Ovary (tissue), 9 donors: ENCODE data around the gene ATP4B. TPM values are rescaled to one million over a fixed set of nuclear protein-coding genes. Genes with fewer than 3 reads are reported as not detected.

Source experiments
- DNase-seq, 5 donors: peaks; one replicate each; pipeline ENCODE4 v3.0.0-alpha.2; 2019 to 2020
- H3K27ac ChIP-seq, 2 donors: fragments of 200-600 bp; one replicate each; pipeline versions ENCODE4 v1.5.1 to v1.8.0; 2019 to 2022
- H3K27me3 ChIP-seq: fragments of 200-600 bp; one replicate; pipeline ENCODE4 v1.8.0; 2022
- H3K36me3 ChIP-seq: fragments of 200-600 bp; sonication (generic); one replicate; pipeline ENCODE4 v1.5.1; 2019
- H3K4me1 ChIP-seq: one replicate; pipeline ENCODE4 v1.8.1; 2013; ENCODE audit warnings: mild to moderate bottlenecking, moderate library complexity; ENCODE audit not compliant: insufficient read depth
- H3K4me3 ChIP-seq: fragments of 200-600 bp; sonication (generic); one replicate; pipeline ENCODE4 v1.5.1; 2017
- H3K9me3 ChIP-seq, 2 donors: fragments of 200-600 bp in 1 of 2; sonication (generic) in 1 of 2; one replicate each; pipeline versions ENCODE4 v1.5.1 to v1.8.1; 2013 to 2019; ENCODE audit warnings: mild to moderate bottlenecking in 1 of 2, moderate library complexity in 1 of 2
- CTCF ChIP-seq, 3 donors: fragments of 450-650 bp in 2 of 3; fragments of 200-600 bp in 1 of 3; IDR thresholded peaks; one replicate each; pipeline versions ENCODE4 v1.5.1 to v1.8.0; 2016 to 2022; ENCODE audit warnings: antibody characterized with exemption in 3 of 3, mild to moderate bottlenecking in 1 of 3
- EP300 ChIP-seq: sonication (generic); formaldehyde crosslinking; IDR thresholded peaks from one replicate; pipeline ENCODE4 v1.6.1; 2017; ENCODE audit warnings: antibody characterized with exemption
- POLR2A ChIP-seq: fragments of 450-650 bp; IDR thresholded peaks from one replicate; pipeline ENCODE4 v1.6.1; 2017; ENCODE audit warnings: antibody characterized with exemption, mild to moderate bottlenecking, moderate library complexity
- WGBS, 3 donors: extraction: QIAGEN DNeasy Blood & Tissue Kit in 1 of 3; methylation state at CpG; one replicate each; pipeline versions ENCODE4 v1.1.5 to v1.1.7; 2013 to 2017; 5-methylcytosine and 5-hydroxymethylcytosine counted together
- intact Hi-C, 4 donors: fragments of 100-400 bp; cut with DNase I; formaldehyde crosslinking; loops; one replicate each; pipeline versions ENCODE4 v1.11.0 to v1.15.1; 2022 to 2023
- polyA plus RNA-seq, 2 donors: library from polyadenylated mRNA; stranded (reverse); fragments of 200-250 nt in 1 of 2; fragments of 350-450 nt in 1 of 2; fragmentation: Illumina TruSeq in 1 of 2; extraction: RNeasy Lipid Tissue Mini Kit (QIAGEN cat#74804) in 1 of 2; gene quantifications; one replicate each; pipeline ENCODE4 v1.2.3, GENCODE V29; 2013 to 2014
- total RNA-seq, 7 donors: library from RNA; depleted of rRNA in 2 of 7; stranded (reverse); fragments of >200 nt in 2 of 7; fragmentation: NEBNext Ultra II Directional in 3 of 7; extraction: Animal tissue kit (Norgen Biotek cat#: 25700) in 3 of 7; gene quantifications; one replicate each; pipeline versions ENCODE4 v1.1.0 to v1.2.4, GENCODE V29; 2016 to 2023
- donor health status: DM: no; HTN: no; CAD: no; lungs with moderate emphysema.
- donor health status: DM: no; HTN: no; CAD: no.
- donor health status: Bipolar disorder and iron deficiency.
- donor health status: DM: yes; HTN: yes; CAD: no.
- donor health status: DM: no; HTN: no; CAD: no.
- donor health status: DM: yes; HTN: yes; CAD: no.

ATP4B gene
- total and polyA plus RNA-seq, 9 donors: 0.28 TPM; not detected in 8

- H3K27me3 ChIP-seq: no peaks in the 10 kb centered on the region
- 92 to 94% (median 93%) methylated on average over 13 of the region's 13 CpGs for WGBS, 3 donors
- no peaks in the 10 kb centered on the region for H3K4me1 ChIP-seq
- H3K27ac ChIP-seq: no peak overlapping the region
- no peaks in the 10 kb centered on the region for H3K36me3 ChIP-seq
- DNase-seq: no peak
- no peaks in the 10 kb centered on the region for H3K9me3 ChIP-seq
- H3K4me3 ChIP-seq: no peak overlapping the region
- no peak for TF ChIP-seq CTCF (IDR thresholded peaks at IDR 0.05)
- TF ChIP-seq EP300: no peak
- TF ChIP-seq POLR2A: no peak
- intact Hi-C loops: no loop called here
These were observed 54.8 kb downstream of the ATP4B start for GRCh38 chr13:113603116-113603710.

GRCh38 chr13:113602291-113602988, 55.6 kb downstream of the ATP4B start:
- intact Hi-C loops: no loop called here
- no peaks in the 10 kb centered on the region for H3K27me3 ChIP-seq
- H3K4me1 ChIP-seq: no peaks in the 10 kb centered on the region
- DNase-seq: peak in 1 of 5 donors; percentile 3
- no peak for TF ChIP-seq CTCF (IDR thresholded peaks at IDR 0.05)
- no peak overlapping the region for H3K27ac ChIP-seq
- 83 to 88% (median 85%) methylated on average over 15 of the region's 15 CpGs for WGBS, 3 donors
- no peaks in the 10 kb centered on the region for H3K36me3 ChIP-seq
- no peaks in the 10 kb centered on the region for H3K9me3 ChIP-seq
- H3K4me3 ChIP-seq: no peak overlapping the region

- no peaks in the 10 kb centered on the region for H3K36me3 ChIP-seq
- H3K4me3 ChIP-seq: no peak overlapping the region
These were observed 56.6 kb downstream of the ATP4B start for GRCh38 chr13:113601166-113602070.

More at GRCh38 chr13:113601166-113602070, 56.6 kb downstream of the ATP4B start:
- H3K27me3 ChIP-seq: no peaks in the 10 kb centered on the region
- 95 to 96% (median 95%) methylated on average over 28 of the region's 28 CpGs for WGBS, 3 donors
- DNase-seq: peak in 1 of 5 donors; percentile 14
- no peaks in the 10 kb centered on the region for H3K9me3 ChIP-seq
- H3K4me1 ChIP-seq: no peaks in the 10 kb centered on the region
- no peak for TF ChIP-seq CTCF (IDR thresholded peaks at IDR 0.05)
- TF ChIP-seq EP300: no peak
- TF ChIP-seq POLR2A: no peak
- no peak overlapping the region for H3K27ac ChIP-seq
- intact Hi-C loops: no loop called here
